ENCODE measurements around the gene RPTN.

Gene RPTN

GRCh38 chr1:152170287-152170905 lies 11.4 kb upstream of the RPTN start:
- no peak for DNase-seq (ENCODE audit: low spot score)
- no peak for TF ChIP-seq CTCF (IDR thresholded peaks at IDR 0.05; ENCODE audit: extremely low read depth, missing control alignments)

- DNase-seq (ENCODE audit: low spot score): no peak
- TF ChIP-seq CTCF (IDR thresholded peaks at IDR 0.05; ENCODE audit: extremely low read depth, missing control alignments): no peak
Measured at GRCh38 chr1:152169366-152170025, 10.5 kb upstream of the RPTN start.

- no peak for DNase-seq (ENCODE audit: low spot score)
- no peak for TF ChIP-seq CTCF (IDR thresholded peaks at IDR 0.05; ENCODE audit: extremely low read depth, missing control alignments)
Measured at GRCh38 chr1:152168535-152168868, 9.5 kb upstream of the RPTN start.

GRCh38 chr1:152167835-152168534 lies 9.0 kb upstream of the RPTN start:
- TF ChIP-seq CTCF (IDR thresholded peaks at IDR 0.05; ENCODE audit: extremely low read depth, missing control alignments): no peak
- no peak for DNase-seq (ENCODE audit: low spot score)

DNA sequence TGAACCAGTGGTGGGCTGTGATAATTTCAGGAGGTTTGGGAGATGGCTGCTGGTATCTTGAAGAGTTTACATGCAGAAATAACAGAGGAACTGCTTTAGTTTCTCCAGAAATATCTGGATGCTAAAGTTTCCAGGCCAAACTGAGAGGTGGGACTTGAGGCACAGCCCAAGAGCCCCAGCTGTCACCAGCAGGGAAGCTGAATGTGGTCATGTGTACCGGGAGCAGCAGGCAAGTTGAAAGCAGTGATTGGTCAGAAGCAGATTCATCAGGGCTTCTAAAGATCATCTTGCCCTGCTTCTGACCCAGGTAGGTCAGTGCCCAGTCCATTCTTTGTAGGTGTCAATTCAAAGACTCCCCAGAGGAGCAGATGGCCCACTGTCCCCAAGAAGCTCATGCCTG lies 7.9 kb upstream of the RPTN start:
- no peak for DNase-seq (ENCODE audit: low spot score)
- TF ChIP-seq CTCF (IDR thresholded peaks at IDR 0.05; ENCODE audit: extremely low read depth, missing control alignments): no peak

DNA sequence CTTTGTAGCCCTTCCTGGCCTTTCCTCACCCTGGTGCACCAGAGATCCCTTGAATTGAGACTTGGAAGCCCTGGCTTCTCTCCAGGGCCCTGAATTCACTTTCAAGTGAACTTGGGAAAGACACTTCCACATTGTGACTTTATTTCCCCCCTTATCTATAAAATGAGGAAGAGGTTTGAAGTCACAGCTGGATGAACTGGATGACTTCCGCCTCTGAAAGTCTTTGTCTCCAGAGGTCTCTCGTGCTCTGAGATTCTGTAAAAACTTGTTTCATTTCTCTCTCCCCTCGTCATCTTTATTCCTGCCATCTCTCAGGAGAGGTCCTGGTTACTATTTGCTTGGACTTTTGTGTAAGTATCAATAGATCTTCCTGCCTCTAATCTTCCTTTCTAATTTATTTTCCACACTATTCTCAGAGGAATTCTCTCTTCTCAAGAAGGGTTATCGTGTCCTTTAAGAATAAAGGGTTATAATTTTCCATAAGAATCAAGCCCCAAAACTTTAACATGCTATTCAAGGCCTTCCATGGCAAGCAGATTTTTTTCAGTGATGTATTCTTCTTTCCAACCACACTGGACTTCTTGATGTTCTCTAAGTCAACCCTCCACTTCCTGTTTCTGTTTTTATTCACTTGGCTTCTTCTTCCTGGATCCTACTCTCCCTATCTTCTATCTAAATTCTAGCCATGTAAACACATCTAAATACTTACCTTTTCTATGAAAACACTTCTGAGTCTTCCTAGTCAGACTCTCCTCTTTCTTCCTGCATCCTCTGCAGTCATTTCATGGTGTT lies 6.5 kb upstream of the RPTN start:
- DNase-seq (ENCODE audit: low spot score): no peak
- TF ChIP-seq CTCF (IDR thresholded peaks at IDR 0.05; ENCODE audit: extremely low read depth, missing control alignments): no peak
